ENCODE data around the gene RHBDL3.

Gene RHBDL3

GRCh38 chr17:32265192-32265923, at the start of gene RHBDL3:
RHBDL3 (plus strand) TSS chr17:32265832; CDS start chr17:32266190, 358 bp downstream.
- peak within 1 kb of the TSS; percentile 21 for H3K4me3 ChIP-seq (ENCODE audit: low read length)
- no peak for TF ChIP-seq CTCF (IDR thresholded peaks at IDR 0.05; ENCODE audit: insufficient read depth, low read depth, low read length, missing control alignments)
- DNase-seq (ENCODE audit: low read depth), result no peak

DNA sequence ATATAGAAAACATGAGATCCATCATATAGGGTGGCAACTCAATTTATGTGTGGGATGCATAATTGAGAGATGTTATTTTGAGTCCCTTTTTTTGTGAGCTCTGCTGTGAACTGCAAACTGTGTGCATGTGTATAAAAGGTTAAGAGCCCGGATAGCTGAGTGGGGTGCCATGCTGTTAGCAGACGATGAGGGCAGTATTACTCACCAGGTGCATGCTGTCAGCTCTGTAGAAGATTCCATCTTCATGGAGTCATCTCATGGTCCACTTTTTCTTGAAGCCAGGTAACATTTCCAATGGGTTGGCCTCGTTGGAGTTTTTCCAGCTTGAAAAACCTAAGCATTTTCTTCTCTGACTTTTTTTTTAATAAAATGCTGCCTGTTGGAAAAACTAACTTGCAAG, 43.0 kb upstream of the RHBDL3 start:
- no peak for TF ChIP-seq CTCF (IDR thresholded peaks at IDR 0.05; ENCODE audit: insufficient read depth, low read depth, low read length, missing control alignments)
- H3K4me3 ChIP-seq (ENCODE audit: low read length), result no peak overlapping the region

GRCh38 chr17:32223703-32224102, 41.9 kb upstream of the RHBDL3 start:
- no peak for DNase-seq (ENCODE audit: low read depth)
- H3K4me3 ChIP-seq (ENCODE audit: low read length), result no peak overlapping the region
- TF ChIP-seq CTCF (IDR thresholded peaks at IDR 0.05; ENCODE audit: insufficient read depth, low read depth, low read length, missing control alignments), result no peak

More for the DNA sequence above, 43.0 kb upstream of the RHBDL3 start:
- peak; percentile 85 for DNase-seq (ENCODE audit: low read depth)

- H3K4me3 ChIP-seq (ENCODE audit: low read length), result no peak overlapping the region
- no peak for TF ChIP-seq CTCF (IDR thresholded peaks at IDR 0.05; ENCODE audit: insufficient read depth, low read depth, low read length, missing control alignments)
- no peak for DNase-seq (ENCODE audit: low read depth)
Observed at GRCh38 chr17:32226886-32227285, 38.7 kb upstream of the RHBDL3 start.

GRCh38 chr17:32227910-32228309, 37.7 kb upstream of the RHBDL3 start:
- no peak overlapping the region for H3K4me3 ChIP-seq (ENCODE audit: low read length)
- no peak for TF ChIP-seq CTCF (IDR thresholded peaks at IDR 0.05; ENCODE audit: insufficient read depth, low read depth, low read length, missing control alignments)
- no peak for DNase-seq (ENCODE audit: low read depth)

DNA sequence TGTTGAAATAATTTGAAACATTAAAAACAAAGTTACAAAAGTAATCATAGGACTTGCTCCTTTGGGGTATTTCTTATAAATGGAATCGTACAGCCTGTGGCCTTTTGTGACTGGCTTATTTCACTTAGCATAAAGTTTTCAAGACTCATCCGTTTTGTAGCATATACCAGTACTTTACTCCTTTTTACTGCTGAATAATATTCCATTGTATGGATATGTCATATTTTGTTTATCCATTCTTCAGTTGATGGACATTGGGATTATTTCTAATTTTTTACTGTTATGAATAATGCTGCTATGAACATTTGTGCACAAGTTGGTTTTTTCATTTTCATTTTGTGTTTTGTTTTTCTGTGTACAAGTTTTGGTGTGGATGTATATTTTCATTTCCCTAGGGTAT, 30.0 kb upstream of the RHBDL3 start:
- DNase-seq (ENCODE audit: low read depth), result no peak
- TF ChIP-seq CTCF (IDR thresholded peaks at IDR 0.05; ENCODE audit: insufficient read depth, low read depth, low read length, missing control alignments), result no peak
- no peak overlapping the region for H3K4me3 ChIP-seq (ENCODE audit: low read length)

- TF ChIP-seq CTCF (IDR thresholded peaks at IDR 0.05; ENCODE audit: insufficient read depth, low read depth, low read length, missing control alignments), result no peak
- H3K4me3 ChIP-seq (ENCODE audit: low read length), result no peak overlapping the region
- no peak for DNase-seq (ENCODE audit: low read depth)
Observed at GRCh38 chr17:32239456-32239855, 26.2 kb upstream of the RHBDL3 start.

All from epithelial cell of esophagus (primary cell).